LNCaP clone FGC (cell line): ENCODE data around the gene TEKTIP1.
"Not testable (repeated sequence)": the region's sequence is repeated elsewhere in the genome, so short reads cannot be mapped to it uniquely, and the experiment has no call there.

Source experiments
- DNase-seq: peaks from one replicate; pipeline ENCODE4 v3.0.0-alpha.2; 2011; ENCODE audit warnings: low read depth
- H3K4me3 ChIP-seq: 2 replicates; pipeline ENCODE4 v1.5.1; 2011; ENCODE audit warnings: mild to moderate bottlenecking, low read depth, low read length, control low read depth
- TF ChIP-seq, protein P1 (sequence below): IDR thresholded peaks from 2 replicates; pipeline ENCODE4 v1.5.1; 2012; ENCODE audit warnings: mild to moderate bottlenecking; ENCODE audit not compliant: control insufficient read depth, insufficient read depth; ENCODE audit errors: extremely low read depth

TEKTIP1 gene

DNA sequence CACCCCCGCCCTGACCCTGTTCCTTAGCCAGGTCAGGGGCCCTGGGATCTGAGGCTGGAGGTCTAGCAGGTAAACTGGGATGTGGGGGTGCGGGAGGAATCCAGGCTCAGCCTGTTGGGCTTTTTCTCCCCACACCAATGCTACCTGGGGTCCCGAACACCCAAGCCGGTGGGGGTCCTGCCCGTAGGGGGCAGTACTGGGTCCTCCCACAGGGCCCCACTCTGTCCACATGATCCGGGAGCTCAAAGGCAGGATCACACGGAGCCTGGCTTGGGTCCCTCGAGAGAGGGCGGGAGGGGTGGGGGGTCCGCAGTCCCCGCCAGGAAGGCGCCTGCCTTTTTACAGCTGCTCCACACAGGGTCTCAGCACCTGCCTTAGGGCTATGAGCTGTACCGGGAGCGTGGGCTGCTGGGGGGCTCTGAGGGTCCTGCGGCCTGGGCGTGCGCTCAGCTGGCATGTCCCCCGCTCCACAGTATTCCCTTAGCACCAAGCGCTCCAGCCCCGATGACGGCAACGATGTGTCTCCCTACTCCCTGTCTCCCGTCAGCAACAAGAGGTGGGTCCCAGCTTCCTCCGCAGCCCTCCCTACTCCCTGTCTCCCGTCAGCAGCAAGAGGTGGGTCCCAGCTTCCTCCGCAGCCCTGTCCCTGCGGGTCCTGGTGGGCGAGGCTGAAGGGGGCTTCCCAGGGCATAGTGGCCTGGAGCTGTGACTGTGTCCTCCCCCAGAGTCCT, 12.3 kb upstream of the TEKTIP1 start:
- no peak for DNase-seq
- TF ChIP-seq, protein P1, sequence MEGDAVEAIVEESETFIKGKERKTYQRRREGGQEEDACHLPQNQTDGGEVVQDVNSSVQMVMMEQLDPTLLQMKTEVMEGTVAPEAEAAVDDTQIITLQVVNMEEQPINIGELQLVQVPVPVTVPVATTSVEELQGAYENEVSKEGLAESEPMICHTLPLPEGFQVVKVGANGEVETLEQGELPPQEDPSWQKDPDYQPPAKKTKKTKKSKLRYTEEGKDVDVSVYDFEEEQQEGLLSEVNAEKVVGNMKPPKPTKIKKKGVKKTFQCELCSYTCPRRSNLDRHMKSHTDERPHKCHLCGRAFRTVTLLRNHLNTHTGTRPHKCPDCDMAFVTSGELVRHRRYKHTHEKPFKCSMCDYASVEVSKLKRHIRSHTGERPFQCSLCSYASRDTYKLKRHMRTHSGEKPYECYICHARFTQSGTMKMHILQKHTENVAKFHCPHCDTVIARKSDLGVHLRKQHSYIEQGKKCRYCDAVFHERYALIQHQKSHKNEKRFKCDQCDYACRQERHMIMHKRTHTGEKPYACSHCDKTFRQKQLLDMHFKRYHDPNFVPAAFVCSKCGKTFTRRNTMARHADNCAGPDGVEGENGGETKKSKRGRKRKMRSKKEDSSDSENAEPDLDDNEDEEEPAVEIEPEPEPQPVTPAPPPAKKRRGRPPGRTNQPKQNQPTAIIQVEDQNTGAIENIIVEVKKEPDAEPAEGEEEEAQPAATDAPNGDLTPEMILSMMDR, result peak; percentile 9; the same call in 1 of the 2 replicates
- H3K4me3 ChIP-seq, result no peak overlapping the region

GRCh38 chr19:3527238-3527910, 11.6 kb upstream of the TEKTIP1 start:
- no peak for DNase-seq
- no peak overlapping the region for H3K4me3 ChIP-seq
- TF ChIP-seq, protein P1, result no peak

GRCh38 chr19:3528080-3528479, 10.9 kb upstream of the TEKTIP1 start:
- DNase-seq, result no peak
- TF ChIP-seq, protein P1, result no peak
- no peak overlapping the region for H3K4me3 ChIP-seq

DNA sequence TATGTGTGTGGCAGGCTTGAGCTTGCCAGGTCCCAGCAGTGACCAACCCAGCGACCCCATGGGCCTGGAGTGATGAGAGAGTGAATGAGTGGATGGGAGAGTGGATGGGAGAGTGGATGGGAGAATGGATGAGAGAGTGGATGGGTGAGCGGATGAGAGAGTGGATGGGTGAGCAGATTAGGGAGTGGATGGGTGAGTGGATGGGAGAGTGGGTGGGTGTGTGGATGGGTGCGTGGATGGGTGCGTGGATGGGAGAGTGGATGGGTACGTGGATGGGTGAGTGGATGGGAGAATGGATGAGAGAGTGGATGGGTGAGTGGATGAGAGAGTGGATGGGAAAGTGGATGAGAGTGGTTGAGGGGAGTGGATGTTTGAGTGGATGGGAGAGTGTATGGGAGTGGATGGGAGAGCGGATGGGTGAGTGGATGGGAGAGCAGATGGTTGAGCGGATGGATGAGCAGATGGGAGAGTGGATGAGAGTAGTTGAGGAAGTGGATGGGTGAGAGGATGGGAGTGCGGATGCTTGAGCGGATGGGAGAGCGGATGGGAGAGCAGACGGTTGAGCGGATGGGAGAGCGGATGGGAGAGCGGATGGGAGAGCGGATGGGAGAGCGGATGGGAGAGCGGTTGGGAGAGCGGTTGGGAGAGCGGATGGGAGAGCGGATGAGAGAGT, 10.3 kb upstream of the TEKTIP1 start:
- no peak for DNase-seq
- TF ChIP-seq, protein P1, result no peak
- no peak overlapping the region for H3K4me3 ChIP-seq

DNA sequence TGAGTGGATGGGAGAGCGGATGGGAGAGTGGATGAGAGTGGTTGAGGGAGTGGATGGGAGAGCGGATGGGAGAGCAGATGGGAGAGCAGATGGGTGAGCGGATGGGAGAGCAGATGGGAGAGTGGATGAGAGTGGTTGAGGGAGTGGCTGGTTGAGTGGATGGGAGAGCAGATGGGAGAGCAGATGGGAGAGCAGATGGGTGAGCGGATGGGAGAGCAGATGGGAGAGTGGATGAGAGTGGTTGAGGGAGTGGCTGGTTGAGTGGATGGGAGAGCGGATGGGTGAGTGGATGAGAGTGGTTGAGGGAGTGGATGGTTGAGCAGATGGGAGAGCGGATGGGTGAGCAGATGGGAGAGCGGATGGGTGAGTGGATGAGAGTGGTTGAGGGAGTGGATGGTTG, 9.7 kb upstream of the TEKTIP1 start:
- not testable (repeated sequence) for DNase-seq

GRCh38 chr19:3530389-3530788, 8.6 kb upstream of the TEKTIP1 start:
- DNase-seq, result no peak
- H3K4me3 ChIP-seq, result no peak overlapping the region
- TF ChIP-seq, protein P1, result no peak

More for the DNA sequence above, 9.7 kb upstream of the TEKTIP1 start:
- H3K4me3 ChIP-seq, result not testable (repeated sequence)

DNA sequence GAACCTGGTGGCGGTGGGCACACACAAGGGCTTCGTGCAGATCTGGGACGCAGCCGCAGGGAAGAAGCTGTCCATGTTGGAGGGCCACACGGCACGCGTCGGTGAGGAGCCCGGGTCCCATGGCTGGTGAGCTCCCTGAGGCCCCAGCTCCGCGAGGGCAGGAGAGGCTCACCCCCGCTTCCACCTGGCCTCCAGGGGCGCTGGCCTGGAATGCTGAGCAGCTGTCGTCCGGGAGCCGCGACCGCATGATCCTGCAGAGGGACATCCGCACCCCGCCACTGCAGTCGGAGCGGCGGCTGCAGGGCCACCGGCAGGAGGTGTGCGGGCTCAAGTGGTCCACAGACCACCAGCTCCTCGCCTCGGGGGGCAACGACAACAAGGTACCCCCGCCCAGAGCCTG, 7.3 kb upstream of the TEKTIP1 start:
- TF ChIP-seq, protein P1, result no peak
- DNase-seq, result no peak
- no peak overlapping the region for H3K4me3 ChIP-seq
